HepG2 (cell line): ENCODE data around the gene SLC25A19. TPM values are rescaled to one million over a fixed set of nuclear protein-coding genes. Genes with fewer than 3 reads are reported as not detected.

Experiments used
- ATF7 ChIP-seq, 2 experiments: fragments of 450-650 bp in 1 of 2; sonication (generic) in 1 of 2; formaldehyde crosslinking in 1 of 2; IDR thresholded peaks; 2 replicates each; pipeline versions ENCODE4 v1.4.0 to v1.6.1; 2016 to 2020; ENCODE audit warnings: antibody characterized with exemption in 1 of 2, mild to moderate bottlenecking in 1 of 2, missing genetic modification reagents in 1 of 2
- EP300 ChIP-seq, 3 experiments: sonication (generic) in 1 of 3; formaldehyde crosslinking in 1 of 3; IDR thresholded peaks; 2 replicates each; pipeline versions ENCODE4 v1.5.1 to v1.6.1; 2011 to 2020; ENCODE audit warnings: low read depth in 2 of 3, low read length in 2 of 3, borderline replicate concordance in 1 of 3, improper control_type of control experiment in 1 of 3, mild to moderate bottlenecking in 1 of 3, missing genetic modification reagents in 1 of 3, moderate library complexity in 1 of 3
- MTERF4 ChIP-seq: sonication (generic); formaldehyde crosslinking; IDR thresholded peaks from 2 replicates; pipeline ENCODE4 v1.8.0; 2023; ENCODE audit warnings: mild to moderate bottlenecking, missing genetic modification reagents
- PLSCR1 ChIP-seq: sonication (generic); formaldehyde crosslinking; IDR thresholded peaks from 2 replicates; pipeline ENCODE4 v1.5.0; 2020; ENCODE audit warnings: missing genetic modification reagents, mild to moderate bottlenecking, borderline replicate concordance
- SMC3 ChIP-seq: IDR thresholded peaks from 2 replicates; pipeline ENCODE4 v1.6.1; 2011; ENCODE audit warnings: low read length, improper control_type of control experiment
- SOX6 ChIP-seq, 2 experiments: fragments of 450-650 bp in 1 of 2; sonication (generic) in 1 of 2; formaldehyde crosslinking in 1 of 2; IDR thresholded peaks; 2 replicates each; pipeline versions ENCODE4 v1.4.0 to v1.6.1; 2017 to 2020; ENCODE audit warnings: antibody characterized with exemption in 1 of 2, mild to moderate bottlenecking in 1 of 2, missing genetic modification reagents in 1 of 2
- STAG1 ChIP-seq: sonication (generic); formaldehyde crosslinking; IDR thresholded peaks from 2 replicates; pipeline ENCODE4 v1.4.0; 2020; ENCODE audit warnings: missing genetic modification reagents
- STAT5B ChIP-seq: sonication (generic); formaldehyde crosslinking; IDR thresholded peaks from 2 replicates; pipeline ENCODE4 v1.4.0; 2020; ENCODE audit warnings: missing genetic modification reagents
- YY1 ChIP-seq: IDR thresholded peaks from 2 replicates; pipeline ENCODE4 v1.6.1; 2011; ENCODE audit warnings: low read length, low read depth, moderate library complexity, mild to moderate bottlenecking; ENCODE audit not compliant: insufficient read depth, insufficient replicate concordance
- ZNF121 ChIP-seq: sonication (generic); formaldehyde crosslinking; IDR thresholded peaks from 2 replicates; pipeline ENCODE4 v1.5.0; 2020; ENCODE audit warnings: mild to moderate bottlenecking, missing genetic modification reagents
- ZNF124 ChIP-seq: sonication (generic); formaldehyde crosslinking; IDR thresholded peaks from 2 replicates; pipeline ENCODE4 v1.4.0; 2020; ENCODE audit warnings: missing genetic modification reagents
- ZNF619 ChIP-seq: sonication (generic); formaldehyde crosslinking; IDR thresholded peaks from 2 replicates; pipeline ENCODE4 v1.4.0; 2020; ENCODE audit warnings: mild to moderate bottlenecking, missing genetic modification reagents
- polyA plus RNA-seq, 8 experiments: library from polyadenylated mRNA; depleted of rRNA in 3 of 8; stranded (reverse) in 7 of 8; unstranded in 1 of 8; fragments of >200 nt; fragmentation: Illumina TruSeq in 4 of 8; extraction: Trizol in 4 of 8; gene quantifications; 2 replicates each; pipeline versions ENCODE4 v1.2.1 to v1.2.3, GENCODE V29; 2011 to 2016; ENCODE audit warnings: low read depth in 4 of 8, missing spikeins in 1 of 8, mixed read lengths in 1 of 8; ENCODE audit not compliant: insufficient read depth in 1 of 8
- total RNA-seq, 5 experiments: library from RNA; depleted of rRNA; stranded (reverse); fragments of >200 nt; fragmentation: Illumina TruSeq; extraction: Trizol; gene quantifications; 2 replicates each; pipeline ENCODE4 v1.2.3, GENCODE V29; 2016; ENCODE audit warnings: low read depth in 1 of 5
- TF ChIP-seq, protein P1 (sequence below), 2 experiments: fragments of 450-650 bp in 1 of 2; sonication (generic) in 1 of 2; formaldehyde crosslinking in 1 of 2; IDR thresholded peaks; 2 replicates each; pipeline versions ENCODE4 v1.6.1 to v1.8.0; 2016 to 2022; ENCODE audit warnings: antibody characterized with exemption in 1 of 2, mild to moderate bottlenecking in 1 of 2, missing genetic modification reagents in 1 of 2
- TF ChIP-seq, protein P2 (sequence below): IDR thresholded peaks from 2 replicates; pipeline ENCODE4 v1.6.1; 2016; ENCODE audit warnings: low read depth, control low read depth

Gene SLC25A19
- total and polyA plus RNA-seq, 2 of the 13 experiments (the other 11 are each of a cell fraction or from before 2014, with no cell fraction given): 24.4 to 41.4 TPM

DNA sequence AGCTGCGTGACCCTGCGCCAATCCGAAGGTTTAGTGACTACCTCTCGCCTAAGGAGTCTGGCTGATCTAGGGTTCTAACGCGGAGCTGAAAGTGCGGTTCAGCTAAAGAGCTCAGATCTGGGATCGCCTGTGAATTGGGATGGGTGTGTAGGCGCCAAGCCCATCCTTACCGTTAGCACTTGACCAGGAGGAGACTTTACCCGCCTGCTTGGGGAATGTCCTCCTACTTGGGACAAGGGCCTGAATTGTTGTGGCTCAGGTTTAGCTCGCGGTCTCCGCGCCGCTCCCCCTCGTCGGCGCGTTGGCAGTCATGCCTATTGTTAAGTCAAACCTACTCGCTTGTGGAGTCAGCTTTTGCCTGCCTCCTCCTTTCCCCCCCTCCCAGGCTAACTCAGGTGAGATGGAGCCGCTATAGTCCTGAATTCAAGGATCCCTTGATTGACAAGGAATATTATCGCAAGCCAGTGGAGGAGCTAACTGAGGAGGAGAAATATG is 27.1 kb downstream of the SLC25A19 start (continued):
- TF ChIP-seq, protein P1, sequence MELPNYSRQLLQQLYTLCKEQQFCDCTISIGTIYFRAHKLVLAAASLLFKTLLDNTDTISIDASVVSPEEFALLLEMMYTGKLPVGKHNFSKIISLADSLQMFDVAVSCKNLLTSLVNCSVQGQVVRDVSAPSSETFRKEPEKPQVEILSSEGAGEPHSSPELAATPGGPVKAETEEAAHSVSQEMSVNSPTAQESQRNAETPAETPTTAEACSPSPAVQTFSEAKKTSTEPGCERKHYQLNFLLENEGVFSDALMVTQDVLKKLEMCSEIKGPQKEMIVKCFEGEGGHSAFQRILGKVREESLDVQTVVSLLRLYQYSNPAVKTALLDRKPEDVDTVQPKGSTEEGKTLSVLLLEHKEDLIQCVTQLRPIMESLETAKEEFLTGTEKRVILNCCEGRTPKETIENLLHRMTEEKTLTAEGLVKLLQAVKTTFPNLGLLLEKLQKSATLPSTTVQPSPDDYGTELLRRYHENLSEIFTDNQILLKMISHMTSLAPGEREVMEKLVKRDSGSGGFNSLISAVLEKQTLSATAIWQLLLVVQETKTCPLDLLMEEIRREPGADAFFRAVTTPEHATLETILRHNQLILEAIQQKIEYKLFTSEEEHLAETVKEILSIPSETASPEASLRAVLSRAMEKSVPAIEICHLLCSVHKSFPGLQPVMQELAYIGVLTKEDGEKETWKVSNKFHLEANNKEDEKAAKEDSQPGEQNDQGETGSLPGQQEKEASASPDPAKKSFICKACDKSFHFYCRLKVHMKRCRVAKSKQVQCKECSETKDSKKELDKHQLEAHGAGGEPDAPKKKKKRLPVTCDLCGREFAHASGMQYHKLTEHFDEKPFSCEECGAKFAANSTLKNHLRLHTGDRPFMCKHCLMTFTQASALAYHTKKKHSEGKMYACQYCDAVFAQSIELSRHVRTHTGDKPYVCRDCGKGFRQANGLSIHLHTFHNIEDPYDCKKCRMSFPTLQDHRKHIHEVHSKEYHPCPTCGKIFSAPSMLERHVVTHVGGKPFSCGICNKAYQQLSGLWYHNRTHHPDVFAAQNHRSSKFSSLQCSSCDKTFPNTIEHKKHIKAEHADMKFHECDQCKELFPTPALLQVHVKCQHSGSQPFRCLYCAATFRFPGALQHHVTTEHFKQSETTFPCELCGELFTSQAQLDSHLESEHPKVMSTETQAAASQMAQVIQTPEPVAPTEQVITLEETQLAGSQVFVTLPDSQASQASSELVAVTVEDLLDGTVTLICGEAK (IDR thresholded peaks at IDR 0.05): no peak
- TF ChIP-seq, protein P1 (CRISPR knock-in tag; IDR thresholded peaks at IDR 0.05): no peak
- no peak for TF ChIP-seq YY1
- TF ChIP-seq ZNF121: no peak
- no peak for TF ChIP-seq ZNF124 (CRISPR knock-in tag)
- TF ChIP-seq PLSCR1 (CRISPR knock-in tag): no peak
- TF ChIP-seq EP300 (IDR thresholded peaks at IDR 0.05; ENCODE audit: low read depth in 2 of 2, low read length in 2 of 2): no peak
- no peak for TF ChIP-seq EP300 (CRISPR knock-in tag; IDR thresholded peaks at IDR 0.05; ENCODE audit: borderline replicate concordance)
- no peak for TF ChIP-seq MTERF4 (CRISPR knock-in tag)
- no peak for TF ChIP-seq SMC3
- TF ChIP-seq, protein P2, sequence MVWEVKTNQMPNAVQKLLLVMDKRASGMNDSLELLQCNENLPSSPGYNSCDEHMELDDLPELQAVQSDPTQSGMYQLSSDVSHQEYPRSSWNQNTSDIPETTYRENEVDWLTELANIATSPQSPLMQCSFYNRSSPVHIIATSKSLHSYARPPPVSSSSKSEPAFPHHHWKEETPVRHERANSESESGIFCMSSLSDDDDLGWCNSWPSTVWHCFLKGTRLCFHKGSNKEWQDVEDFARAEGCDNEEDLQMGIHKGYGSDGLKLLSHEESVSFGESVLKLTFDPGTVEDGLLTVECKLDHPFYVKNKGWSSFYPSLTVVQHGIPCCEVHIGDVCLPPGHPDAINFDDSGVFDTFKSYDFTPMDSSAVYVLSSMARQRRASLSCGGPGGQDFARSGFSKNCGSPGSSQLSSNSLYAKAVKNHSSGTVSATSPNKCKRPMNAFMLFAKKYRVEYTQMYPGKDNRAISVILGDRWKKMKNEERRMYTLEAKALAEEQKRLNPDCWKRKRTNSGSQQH (CRISPR knock-in tag): no peak
- no peak for TF ChIP-seq SOX6 (IDR thresholded peaks at IDR 0.05)
- TF ChIP-seq SOX6 (CRISPR knock-in tag; IDR thresholded peaks at IDR 0.05): no peak
- 0 out of 2 replicates have a peak, but pooled peaks have one; percentile 0 for TF ChIP-seq STAT5B
- no peak for TF ChIP-seq ZNF619 (CRISPR knock-in tag)
- no peak for TF ChIP-seq ATF7 (IDR thresholded peaks at IDR 0.05)
- TF ChIP-seq ATF7 (CRISPR knock-in tag; IDR thresholded peaks at IDR 0.05): no peak
- TF ChIP-seq STAG1: no peak
